GM19351 (cell line): ENCODE data around the gene NHERF2.
"Not testable (repeated sequence)": the region's sequence is repeated elsewhere in the genome, so short reads cannot be mapped to it uniquely, and the experiment has no call there.

Experiments
- ATAC-seq: cut with Tn5 transposase; IDR thresholded peaks from one replicate; pipeline ENCODE4 v1.9.1; 2021; ENCODE audit warnings: mild to moderate bottlenecking, moderate library complexity; ENCODE audit not compliant: unreplicated experiment

Gene NHERF2

GRCh38 chr16:2025251-2025650 lies 1.5 kb upstream of the NHERF2 start:
- ATAC-seq = no peak

DNA sequence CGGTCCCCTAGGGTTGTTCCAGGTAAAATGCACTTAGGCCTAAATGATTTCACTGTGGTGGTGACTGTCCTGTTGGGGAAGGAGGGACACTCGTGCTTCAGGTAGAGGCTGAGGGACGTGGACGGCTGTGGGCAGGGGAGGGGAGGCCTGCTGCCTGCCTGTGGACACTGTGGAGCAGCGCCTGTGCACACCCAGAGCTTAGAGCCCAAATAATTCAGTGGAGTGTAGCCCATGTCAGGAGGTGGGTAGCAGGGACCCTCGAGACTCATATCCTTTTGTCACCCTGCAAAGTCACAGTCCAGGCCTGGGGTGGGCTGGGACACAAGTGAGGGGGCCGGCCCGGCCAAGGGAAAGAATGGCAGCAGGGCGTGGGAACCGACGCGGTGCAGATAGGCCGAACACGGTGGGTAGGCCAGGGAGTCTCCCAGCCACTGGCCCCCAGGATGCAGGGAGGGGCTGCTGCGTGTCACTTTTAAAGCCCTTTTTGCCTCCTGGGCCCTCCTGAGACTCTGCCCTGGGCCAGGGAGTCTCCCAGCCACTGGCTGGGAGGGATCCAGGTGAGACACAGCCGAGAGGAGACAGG lies 733 bp upstream of the NHERF2 start:
- ATAC-seq = no peak

- ATAC-seq = no peak
These were observed 615 bp downstream of the NHERF2 start for GRCh38 chr16:2027024-2028010.

DNA sequence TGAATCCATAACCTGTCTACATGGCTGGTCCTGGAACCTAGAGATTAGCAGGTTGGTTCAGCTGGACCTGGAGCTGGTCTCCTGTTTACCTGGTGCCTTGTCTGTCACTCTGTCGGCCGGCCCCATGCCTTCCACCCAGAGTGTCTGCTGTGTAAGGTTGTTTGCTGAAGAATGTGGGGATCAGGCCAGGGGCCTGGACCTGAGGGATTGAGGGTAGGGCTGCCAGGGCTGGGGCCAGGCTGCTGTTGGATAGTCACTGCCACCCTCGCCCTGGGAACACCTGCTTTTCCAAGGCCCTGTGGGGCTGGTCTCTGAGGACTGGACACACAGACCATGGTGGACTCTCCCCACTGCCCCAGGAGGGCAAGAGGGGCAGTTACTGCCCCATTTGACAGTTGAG lies 1.4 kb downstream of the NHERF2 start:
- no peak for ATAC-seq

GRCh38 chr16:2028620-2029220 lies 2.0 kb downstream of the NHERF2 start:
- no peak for ATAC-seq

DNA sequence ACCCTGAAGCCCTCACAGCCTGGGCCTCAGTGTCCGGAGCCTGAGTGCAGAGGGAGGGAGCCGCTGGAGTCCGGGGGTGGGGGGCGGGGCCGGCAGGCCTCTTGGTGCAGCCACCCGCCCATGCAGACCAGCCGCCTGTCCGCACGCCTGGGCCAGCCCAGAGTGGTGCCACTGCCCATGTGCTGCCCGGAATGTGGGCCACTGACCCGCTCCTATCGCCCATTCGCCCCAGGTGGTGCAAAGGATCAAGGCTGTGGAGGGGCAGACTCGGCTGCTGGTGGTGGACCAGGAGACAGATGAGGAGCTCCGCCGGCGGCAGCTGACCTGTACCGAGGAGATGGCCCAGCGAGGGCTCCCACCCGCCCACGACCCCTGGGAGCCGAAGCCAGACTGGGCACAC lies 2.6 kb downstream of the NHERF2 start:
- no peak for ATAC-seq

DNA sequence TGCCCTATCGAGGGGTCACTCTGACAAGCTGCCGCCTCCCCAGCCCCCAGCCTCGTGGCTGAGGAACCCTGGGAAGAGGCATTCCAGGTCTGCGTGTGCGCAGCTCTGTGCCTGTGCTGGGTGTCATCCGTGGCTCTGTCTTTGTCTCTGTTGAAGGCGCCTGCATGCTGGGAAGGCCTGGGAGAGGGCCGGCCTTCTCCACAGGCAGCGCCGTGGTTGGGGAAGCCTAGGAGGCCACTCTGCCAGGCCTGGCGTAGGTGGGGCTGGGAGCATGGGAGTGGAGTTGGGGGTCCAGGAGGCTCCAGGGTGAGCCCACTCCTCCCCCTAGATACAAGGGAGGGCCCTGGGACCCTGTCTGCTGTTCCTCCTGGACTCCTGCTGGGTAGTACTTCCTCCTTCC lies 3.3 kb downstream of the NHERF2 start:
- ATAC-seq = no peak

DNA sequence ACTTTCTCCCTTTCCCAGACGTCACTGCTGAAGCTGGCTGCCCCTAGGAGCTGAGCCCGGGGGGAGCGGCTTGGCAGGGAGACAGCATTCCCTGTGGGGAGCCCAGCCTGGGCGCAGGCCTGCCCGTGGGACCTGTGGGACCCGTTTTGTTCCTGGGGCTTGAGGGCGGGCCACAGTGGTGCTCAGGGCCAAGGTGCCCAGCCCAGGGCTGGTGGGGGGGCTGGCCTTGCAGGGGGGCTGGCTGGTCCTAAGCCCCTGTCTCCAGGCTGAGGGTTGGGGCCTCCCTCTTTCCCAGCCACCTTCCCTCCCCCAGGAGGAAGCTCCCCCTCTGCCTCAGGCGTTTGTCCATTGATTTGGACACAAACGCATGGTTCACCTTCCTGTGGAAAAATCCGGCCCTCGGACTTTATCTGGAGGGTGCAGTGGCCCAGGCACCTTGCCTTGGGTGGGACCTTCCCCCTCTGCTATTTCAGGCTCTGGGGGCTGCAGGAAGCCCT lies 4.4 kb downstream of the NHERF2 start:
- ATAC-seq = no peak

DNA sequence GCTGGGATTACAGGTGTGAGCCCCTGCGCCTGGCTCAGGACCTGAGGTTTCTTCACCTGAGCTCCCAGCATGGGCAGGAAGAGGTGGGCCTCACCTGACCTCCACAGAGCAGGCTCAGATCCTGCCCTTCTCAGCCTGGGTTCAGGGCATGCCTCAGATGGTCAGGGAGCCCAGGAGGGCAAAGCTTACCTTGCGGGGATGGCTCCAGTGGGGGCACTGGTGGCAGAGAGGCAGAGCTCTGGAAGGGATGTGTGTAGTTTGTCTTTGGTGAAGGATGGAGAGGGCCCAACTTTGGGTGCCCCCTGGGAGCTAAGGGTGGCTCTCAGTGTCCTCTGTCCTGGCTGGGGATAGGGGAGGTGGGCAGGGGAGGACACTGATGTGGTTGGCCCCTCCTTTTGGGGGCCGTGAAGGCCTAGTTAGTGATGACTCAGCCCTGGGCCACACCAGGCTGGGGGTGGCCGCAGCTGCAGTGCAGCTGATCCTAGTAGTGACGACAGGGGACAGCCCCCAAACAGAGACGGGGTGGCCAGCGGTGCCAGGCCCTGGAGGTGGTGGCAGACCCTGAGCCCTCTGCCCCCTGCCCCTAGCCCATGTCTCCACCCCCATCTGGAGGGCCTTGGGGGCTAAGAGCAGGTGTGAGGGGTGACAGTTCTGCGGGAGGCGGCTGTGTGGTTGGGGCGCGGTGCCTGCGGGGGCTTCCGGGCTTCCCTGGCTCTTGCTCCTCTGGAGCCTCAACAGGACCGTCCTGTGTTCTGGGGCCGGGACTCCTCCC lies 5.8 kb downstream of the NHERF2 start:
- ATAC-seq = no peak

DNA sequence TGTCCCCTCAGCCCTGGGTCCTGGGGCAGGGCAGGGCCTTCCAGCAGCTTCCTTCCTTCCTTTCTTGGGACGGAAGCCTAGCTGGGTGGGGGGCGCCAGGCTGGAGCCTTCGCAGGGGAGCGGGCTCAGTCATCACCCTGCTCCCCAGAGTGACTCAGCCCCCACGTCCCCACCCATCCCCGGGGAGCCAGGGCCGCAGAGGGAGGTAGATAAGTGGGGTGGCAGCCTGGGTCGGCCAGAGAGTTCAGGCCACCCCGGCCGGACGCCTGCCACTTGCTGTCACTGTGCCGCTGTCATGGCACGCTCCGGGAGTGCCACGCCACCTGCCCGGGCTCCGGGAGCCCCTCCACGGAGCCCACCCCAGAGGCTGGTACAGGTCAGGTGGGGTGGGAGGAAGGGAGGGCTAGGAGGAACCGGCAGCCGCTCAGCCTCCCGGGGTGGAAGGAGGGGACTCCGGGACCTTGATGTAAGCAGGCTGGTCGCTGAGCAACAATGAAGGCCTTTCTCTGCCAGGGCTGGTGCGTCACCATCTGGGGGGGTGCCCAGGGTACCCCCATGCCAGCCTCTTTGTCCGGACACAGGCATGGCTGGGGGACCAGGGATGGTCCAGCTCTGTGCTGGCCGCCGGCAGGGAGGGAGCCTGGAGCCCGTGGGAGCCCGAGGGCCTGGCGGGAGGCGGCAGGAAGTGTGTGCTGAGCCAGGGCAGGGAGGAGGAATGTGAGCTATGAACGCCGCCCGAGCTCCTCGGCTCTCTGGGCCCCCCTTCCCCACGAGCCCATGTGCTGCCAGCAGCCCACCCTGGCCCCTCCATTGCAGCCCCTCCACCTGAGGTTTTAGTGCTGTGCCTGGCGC lies 6.6 kb downstream of the NHERF2 start:
- ATAC-seq = no peak

DNA sequence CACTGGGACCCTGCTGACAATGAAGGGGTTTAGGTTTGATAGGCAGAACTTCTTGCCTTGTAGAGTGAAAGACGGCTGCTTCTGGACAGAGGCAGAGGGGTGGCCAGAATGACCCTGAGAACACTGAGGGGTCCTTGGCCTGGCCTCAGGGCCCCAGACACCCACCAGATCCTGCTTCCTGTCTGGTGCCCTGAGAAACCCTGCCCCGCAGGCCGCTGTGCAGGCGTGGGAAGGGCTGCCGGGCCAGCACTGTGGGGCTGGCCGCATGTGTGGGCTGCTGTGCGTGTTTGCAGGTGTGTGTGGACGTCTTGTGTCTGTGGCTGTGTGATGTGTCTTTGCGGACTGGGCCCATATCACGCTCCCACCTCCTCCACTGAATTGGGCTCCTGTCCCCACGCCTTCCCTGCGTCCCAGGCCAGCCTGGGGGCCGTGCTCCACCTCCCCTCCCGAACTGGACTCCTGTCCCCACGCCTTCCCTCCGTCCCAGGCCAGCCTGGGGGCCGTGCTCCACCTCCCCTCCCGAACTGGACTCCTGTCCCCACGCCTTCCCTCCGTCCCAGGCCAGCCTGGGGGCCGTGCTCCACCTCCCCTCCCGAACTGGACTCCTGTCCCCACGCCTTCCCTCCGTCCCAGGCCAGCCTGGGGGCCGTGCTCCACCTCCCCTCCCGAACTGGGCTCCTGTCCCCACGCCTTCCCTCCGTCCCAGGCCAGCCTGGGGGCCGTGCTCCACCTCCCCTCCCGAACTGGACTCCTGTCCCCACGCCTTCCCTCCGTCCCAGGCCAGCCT lies 7.4 kb downstream of the NHERF2 start:
- not testable (repeated sequence) for ATAC-seq

DNA sequence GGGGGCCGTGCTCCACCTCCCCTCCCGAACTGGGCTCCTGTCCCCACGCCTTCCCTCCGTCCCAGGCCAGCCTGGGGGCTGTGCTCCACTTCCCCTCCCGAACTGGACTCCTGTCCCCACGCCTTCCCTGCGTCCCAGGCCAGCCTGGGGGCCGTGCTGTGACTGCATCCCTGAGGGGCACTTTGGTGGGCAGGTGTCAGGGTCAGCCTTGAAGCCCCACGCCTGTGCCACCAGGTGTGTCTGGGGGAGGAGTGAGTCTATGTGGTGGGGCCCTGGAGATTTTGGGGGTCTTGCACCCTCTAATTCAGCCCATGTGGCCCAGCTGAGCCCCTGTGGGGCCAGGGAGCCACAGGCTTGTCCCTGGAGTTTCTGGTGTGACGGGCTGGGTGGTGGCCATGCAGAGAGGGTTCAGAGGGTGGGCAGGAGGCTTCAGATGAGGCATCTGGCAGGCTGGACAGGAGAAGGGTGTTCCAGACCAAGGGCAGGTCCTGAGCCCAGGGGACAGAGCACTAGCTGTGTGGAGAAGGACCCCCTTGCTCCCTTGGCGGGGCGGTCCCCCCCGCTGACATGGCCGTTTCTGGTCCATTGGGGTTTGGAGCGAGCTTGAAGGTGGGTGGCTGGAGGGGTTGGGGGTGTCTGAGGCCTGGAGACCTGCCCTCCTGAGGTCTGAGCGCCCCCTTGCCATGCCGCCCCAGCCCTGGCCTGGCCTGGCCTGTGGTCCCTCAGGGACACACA lies 8.2 kb downstream of the NHERF2 start:
- no peak for ATAC-seq

- no peak for ATAC-seq
These were observed 8.9 kb downstream of the NHERF2 start for GRCh38 chr16:2035431-2036199.

- no peak for ATAC-seq
These were observed 9.7 kb downstream of the NHERF2 start for GRCh38 chr16:2036200-2036966.

- no peak for ATAC-seq
These were observed 10.4 kb downstream of the NHERF2 start for GRCh38 chr16:2037115-2037514.

DNA sequence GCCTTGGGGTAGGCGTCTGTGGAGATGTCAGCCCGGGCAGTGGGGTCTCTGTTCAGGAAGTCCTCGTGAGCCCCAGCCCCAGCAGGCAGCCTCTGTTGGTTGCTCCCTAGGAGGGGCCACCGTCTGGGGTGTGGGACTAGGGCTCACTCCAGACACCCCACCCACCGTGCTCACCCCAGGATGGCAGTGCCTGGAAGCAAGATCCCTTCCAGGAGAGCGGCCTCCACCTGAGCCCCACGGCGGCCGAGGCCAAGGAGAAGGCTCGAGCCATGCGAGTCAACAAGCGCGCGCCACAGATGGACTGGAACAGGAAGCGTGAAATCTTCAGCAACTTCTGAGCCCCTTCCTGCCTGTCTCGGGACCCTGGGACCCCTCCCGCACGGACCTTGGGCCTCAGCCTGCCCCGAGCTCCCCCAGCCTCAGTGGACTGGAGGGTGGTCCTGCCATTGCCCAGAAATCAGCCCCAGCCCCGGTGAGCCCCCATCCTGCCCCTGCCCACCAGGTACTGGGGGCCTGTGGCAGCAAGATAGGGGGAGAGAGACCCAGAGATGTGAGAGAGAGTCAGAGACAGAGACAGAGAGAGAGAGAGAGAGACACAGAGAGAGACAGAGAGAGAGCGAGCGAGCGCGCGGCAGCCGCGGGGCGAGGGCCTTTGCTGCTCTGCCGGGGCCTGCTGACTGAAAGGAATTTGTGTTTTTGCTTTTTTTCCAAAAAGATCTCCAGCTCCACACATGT lies 11.1 kb downstream of the NHERF2 start:
- no peak for ATAC-seq
